ENCODE data around the gene RPRML.
A peak's percentile ranks its signal among the peaks of the same experiment; 100 is the strongest.
"Not testable (repeated sequence)": the region's sequence is repeated elsewhere in the genome, so short reads cannot be mapped to it uniquely, and the experiment has no call there.

Gene RPRML

DNA sequence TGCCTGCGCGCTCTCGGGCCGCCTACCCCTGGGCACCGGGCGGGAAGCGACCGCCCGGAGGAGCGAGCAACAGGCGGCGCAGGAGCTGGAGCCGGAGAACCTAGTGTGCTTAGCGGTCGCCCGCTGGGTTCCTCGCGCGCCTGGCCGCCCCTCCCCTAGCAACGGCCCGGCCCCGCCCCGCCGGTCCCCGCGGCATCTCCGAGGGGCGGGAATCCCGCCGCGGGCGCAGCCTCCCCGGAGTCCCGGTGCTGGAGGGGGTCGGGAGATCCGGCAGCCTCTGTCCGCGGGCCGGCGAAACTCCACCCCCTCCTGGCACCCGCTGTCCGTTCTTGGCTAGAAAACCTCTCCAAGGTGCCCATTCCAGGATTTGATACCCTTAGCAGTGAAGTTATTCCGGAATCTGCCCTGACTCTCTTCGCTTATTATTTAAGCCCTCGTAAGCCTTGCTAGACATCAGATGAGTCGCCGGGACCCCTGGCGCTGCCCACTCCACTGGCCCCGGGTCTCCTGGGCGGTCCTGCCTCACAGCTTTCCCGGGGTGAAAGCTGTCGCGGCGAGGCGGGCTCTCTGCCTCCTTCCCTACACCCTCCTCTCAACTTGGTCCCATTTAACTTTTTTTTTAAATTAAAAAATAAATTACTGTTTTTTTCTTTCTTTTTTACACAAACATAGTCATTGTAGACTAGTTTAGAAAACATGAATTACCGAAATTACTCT, at the start of gene RPRML:
TSS of gene RPRML (minus strand) at position 107 of the 717 bp plus-strand sequence. CDS start 246 bp downstream, outside the sequence.
- DNase-seq = peak; percentile 66

DNA sequence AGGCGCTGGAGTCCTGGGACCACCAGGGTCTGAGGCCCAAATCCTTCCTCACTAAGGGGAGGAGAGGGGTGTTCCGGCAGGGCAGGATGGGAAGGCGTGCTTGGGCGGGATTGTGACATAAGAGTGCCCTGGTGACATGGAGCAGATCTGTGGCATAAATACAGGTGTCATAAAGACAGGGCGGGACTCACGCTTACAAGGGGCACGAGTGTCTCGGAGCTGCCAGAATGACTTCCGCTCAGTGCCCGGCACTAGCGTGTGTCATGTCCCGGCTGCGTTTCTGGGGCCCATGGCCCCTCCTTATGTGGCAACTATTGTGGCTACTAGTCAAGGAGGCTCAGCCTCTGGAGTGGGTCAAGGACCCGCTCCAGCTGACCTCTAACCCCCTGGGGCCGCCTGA, 37.9 kb upstream of the RPRML start:
- not testable (repeated sequence) for DNase-seq

DNA sequence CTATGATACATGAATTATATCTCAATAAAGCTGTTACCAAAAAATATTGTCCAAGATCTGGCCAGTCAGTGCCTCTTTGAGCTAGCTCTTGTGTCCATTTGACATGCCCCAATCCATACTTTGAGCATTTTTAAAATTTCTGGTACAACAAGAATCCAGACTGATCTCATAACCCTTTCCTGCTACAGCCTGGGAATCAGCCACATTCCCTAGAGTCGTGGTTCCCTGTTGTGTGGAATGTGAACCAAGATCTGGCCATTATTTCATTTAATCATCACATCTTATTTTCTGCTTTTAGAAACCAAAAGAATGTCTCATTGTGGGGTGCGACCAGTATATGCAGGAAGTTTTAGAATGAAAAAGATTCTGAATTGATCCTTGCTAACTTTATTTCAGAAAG, 34.3 kb upstream of the RPRML start:
- DNase-seq = no peak

DNA sequence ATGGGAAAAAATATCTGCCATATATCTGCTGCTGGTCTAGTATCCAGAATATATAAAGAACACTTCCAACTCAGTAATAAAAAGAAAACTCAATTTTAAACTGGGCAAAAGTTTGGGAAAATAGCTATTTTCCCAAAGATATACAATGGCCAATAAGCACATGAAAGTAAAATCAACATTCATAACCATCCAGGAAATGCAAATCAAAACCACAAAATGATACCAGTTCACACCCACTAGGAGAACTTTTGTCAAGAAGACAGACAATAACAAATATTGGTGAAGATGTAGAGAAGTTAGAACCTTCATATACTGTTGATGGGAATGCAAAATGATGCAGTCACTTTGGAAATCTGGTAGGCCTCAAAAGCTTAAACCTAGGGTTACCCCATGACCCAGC, 33.4 kb upstream of the RPRML start:
- no peak for DNase-seq

DNA sequence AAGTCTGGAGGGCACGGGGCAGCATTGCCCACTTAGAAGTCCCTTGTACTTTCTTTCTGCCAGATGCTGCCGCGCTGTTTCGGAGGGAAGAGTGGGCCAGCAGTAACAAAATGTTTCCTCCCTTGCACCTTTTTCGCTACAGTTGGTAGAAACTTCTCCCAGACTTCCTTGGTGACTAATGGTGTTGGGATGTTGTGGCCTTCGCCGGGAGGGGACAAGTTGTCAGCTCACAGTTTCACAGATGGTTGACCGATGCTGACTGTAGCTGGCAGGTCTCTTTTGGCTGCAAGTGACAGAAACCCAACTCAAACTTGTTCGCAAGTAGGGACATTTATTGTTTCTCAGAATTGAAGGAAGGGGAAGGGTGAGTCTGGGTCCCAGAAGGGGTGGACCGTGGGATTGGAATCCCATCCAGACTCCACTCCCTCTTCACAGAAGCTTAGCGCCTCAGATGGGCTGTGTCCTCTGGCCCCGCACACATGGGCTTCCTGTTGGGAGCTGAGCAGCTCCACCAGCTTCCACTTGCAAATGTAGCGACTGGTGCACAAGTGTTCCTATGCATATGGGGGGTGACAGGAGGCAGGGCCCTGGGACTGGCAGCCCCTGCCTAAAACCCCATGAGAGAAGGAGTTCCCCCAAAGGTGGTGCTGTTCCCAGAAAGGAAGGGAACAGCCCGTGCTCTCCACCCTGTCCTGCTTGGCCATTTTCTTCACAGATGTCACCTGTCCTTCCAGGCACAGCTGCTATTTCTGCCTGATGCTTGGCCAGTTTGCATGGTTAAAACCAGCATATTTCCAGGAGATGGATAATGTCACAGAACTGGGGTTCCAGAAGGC, 30.9 kb upstream of the RPRML start:
- DNase-seq = no peak

DNA sequence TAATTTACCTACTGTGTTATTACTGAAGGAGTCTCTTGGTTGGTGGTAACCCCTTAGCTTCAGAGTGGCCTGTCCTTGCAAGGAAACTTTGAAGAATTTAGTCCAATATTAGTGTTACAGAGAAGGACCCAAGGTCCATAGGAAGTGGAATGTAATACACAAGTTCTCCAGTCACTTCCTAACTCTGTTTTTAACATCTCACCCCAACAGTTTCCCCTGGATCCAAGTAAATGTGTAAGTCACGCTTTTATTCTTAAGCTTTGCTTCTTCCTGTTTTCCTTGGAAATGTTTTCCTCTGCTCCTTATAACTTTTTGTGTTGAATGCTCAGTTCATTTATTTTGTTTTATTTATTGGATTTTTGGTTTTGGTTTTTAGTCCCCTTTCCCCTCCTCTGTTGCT, 25.9 kb upstream of the RPRML start:
- no peak for DNase-seq

DNA sequence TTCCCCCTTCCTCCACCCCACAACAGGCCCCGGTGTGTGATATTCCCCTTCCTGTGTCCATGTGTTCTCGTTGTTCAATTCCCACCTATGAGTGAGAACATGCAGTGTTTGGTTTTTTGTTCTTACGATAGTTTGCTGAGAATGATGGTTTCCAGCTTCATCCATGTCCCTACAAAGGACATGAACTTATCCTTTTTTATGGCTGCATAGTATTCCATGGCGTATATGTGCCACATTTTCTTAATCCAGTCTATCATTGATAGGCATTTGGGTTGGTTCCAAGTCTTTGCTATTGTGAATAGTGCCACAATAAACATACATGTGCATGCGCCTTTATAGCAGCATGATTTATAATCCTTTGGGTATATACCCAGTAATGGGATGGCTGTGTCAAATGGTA, 24.8 kb upstream of the RPRML start:
- not testable (repeated sequence) for DNase-seq

DNA sequence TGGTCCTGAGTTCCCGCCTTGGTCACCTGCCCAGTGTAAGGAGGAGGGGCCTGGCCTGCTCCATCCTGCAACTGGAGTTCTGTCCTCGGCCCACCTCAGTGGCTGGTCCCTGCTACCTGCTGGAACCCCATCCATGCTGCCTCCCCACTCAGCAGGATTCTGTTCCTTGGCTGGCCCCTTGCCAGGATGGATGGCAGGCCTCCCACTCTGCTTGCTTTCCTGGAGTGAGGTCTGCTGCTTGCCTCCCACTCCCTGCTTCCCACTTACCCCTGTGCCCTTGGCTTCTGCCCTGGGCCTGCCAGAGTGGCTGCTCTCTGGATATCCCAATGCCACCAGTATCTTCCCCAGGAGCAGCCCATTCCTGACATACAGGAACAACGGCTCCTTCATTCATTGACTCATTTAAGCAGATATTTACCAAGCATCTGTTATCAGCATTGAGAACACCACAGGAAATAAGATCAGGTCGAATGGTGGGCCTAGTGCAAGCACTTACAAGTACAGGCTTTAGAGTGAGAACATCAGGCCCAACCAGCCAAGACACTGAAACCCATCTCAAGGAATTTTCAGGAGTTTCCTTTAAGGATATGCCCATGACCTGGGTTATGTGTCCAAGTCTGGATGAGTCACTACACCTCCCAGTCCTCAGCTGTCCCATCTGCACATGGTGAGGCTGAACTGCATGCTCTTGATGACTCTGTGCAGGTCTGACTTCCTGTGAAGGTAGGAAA, 17.0 kb upstream of the RPRML start:
- no peak for DNase-seq

DNA sequence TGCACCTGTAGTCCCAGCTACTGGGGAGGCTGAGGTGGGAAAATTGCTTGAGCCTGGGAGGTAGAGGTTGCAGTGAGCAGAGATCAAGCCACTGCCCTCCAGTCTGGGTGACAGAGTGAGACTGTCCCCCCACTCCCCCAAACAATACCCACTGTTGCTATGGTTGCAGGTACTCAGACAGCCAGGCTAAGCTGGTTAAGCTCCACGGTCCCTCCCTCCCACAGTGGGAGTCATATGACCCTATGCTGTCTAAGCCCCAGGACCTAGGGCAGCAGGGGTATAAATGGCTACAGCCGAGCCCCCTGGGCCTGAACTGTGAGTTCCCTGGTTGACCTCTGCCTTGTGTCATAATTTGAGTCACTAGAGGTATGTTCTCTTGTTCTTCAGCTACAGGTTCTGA, 15.9 kb upstream of the RPRML start:
- no peak for DNase-seq

DNA sequence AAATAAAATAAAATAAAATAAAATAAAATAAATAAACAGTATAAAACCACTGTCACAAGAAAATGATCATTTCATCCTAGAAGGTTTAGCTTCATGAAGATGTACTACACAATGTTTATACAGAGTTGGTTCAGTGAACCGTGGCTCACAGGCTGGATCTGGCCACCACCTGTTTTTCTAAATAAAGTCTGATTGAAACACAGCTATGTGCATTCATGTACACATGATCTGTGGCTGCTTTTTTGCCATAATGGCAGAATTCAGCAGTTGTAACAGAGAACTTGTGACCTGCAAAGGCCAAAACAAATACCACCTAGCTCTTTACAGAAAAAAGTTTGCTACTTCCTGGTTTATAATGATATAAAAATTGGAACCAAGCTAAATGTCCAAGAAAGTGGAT, 12.6 kb upstream of the RPRML start:
- DNase-seq = no peak

DNA sequence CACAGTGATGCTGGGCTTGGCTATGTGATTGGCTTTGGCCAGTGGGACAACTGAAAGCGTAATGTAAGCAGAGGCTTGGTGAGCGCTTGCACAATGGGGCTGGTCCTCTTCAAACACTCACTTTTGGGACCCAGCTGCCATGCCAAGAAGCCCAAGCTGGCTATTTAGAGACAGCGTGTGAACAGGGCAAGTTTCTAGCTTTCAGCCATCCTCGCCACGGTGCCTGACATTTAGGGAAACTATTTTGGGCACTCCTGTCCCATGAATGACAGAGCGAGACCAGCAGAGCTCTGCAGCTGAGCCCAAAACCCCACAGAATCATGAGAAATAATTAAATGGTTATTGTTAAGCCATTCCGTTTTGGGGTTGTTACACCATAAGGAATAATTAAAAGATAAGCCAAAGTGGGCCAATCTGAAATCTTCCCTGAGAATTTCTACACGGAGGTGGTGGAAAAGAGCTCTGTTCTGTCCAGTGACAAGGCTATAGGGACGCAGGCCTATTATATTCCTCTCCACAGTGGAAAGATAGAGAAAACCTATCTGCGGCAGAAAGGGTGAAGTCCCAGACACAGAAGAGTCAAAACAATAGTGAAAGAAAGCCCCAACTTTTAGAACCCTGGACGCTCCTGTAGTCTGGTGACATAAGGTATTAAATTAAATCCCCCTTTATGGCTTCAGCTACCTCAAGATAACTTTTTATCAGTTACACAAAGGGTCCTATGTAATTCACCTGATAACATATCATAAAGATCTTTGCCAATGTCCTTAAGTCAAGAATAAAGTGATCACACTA, 10.8 kb upstream of the RPRML start:
- no peak for DNase-seq

DNA sequence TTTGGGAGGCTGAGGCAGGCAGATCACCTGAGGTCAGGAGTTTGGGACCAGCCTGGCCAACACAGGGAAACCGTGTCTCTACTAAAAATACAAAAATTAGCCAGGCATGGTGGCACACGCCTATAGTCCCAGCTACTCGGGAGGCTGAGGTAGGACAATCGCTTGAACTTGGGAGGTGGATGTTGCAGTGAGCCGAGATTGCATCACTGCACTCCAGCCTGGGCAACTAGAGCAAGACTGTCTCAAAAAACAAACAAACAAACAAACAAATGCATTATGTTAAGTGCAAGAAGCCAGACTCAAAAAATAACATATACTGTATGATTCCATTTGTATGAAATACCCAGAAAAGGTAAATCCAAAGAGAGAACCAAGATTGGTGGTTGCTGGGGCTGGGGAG, 8.9 kb upstream of the RPRML start:
- DNase-seq = not testable (repeated sequence)

DNA sequence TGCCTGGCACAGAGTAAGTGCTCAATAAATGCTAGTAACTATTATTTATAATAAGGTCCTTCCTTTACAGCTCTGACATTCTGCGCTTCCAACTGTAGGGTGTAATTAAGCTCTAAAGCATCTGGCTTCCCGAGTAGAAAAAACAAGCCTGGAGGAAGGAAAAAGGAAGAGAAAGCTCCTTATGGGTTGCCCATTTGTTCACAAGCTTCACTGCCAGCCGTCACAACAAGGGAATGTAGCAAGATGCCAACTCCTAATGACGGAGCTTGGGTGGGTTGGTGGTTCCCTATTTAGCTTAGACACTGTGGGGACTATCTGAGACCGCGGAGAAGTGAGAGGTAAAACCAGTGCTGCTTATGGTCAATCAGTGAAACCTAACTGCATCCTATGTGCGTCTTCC, 7.3 kb upstream of the RPRML start:
- DNase-seq = no peak

DNA sequence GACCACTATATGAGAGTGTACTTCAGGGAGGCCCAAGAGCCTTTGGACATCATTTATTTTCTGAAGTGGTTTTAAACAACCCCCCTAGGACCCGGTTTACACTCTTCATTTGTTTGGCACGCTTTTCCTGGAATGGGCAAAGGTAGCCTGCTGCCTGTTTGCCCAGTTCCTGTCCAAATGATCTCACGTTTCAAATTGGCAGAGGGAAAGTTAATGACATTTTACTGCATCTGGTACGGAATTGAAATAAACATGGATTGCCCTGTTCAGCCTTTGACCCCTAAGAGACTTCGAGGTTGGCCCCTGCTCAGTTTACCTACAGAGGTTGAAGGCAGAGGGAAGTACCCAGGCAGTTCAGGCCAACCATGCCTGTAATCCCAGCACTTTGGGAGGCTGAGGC, 5.8 kb upstream of the RPRML start:
- DNase-seq = peak; percentile 5

DNA sequence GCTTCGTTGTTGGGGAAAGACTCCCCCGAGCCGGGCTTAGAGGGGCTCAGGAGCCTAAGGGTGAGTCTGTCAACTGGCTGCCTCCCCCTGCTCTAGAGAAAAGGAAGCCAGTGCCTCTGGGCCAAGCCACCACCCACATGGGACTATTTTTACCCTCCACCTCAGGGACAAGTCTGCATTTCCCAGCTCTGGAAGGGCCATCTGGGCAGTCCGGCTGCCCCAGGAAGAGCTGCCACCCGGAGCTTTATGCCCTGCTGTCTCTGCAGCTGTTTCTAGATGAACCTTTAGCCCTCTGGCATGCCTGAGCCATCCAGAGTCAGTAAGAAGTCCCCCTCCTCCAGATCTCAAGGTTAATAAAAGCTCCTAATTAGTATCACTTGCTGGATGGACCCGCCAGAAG, 5.3 kb upstream of the RPRML start:
- no peak for DNase-seq

DNA sequence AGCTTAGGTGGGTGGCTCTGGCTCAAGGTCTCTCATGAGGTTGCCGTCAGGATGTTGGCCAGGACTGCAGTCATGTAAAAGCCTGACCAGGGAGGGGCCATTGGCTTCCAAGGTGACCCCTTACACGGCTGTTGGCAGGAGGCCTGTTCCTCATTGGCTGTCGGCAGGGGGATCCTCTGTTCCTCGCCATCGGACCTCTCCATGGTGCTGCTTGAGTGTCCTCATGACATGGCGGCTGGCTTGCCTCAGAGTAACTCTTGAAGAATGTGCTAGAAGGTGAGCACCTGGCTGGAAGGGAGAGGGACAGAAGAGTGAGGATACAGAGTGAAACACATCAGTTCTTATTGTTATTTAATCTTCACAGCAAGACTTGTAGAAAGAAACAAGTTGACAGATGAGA, 4.7 kb upstream of the RPRML start:
- no peak for DNase-seq

DNA sequence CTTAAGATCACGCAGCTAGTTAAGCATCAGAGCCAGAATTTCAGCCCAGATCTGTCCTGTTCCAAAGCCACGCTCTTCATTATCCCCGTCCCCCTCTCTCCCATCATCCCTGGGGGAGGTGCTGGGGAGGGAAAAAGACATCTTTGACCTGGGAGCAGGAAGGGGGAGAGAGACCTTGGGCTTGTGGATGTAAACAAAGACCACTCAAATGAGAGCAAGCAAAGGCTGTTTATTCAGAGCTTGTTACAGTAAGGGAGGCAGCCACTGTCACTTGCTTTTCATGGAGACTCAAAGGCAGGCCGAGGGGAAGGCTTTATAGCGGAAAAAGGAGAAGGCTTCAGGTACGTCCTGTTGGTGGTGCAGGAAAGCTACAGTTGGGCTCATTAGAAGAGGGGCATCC, 3.5 kb upstream of the RPRML start:
- no peak for DNase-seq

DNA sequence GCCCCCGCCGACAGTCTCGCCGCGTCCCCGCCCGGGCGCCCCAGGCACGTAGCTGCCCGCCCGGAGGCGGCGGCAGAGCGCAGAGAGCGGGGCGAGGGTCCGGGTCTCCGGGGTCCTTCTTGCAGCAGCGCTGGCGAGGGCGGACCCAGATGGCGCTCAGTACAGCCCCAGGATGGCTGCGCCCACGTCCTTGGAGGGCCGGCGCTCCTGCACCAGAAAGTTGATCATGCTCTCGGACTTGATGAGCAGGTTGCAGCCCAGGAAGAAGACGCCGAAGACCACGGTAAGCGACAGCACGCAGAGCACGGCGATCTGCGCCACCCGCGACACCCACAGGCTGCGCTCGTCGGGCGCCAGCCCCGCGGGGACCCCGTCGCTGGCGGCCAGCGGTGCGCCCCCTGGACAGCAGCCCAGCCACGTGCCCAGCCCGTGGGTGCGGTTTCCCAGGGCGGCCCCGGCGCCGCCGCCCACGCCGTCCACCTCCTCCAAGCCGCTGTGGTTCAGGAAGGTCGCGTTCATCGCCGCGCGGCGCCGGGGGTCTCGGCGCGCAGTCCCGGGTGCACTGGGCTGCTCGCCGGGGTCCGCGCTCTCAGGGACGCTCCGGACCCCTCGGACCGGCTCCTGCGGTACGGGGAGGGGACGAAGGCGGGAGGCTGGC, 435 bp downstream of the RPRML start:
- no peak for DNase-seq

DNA sequence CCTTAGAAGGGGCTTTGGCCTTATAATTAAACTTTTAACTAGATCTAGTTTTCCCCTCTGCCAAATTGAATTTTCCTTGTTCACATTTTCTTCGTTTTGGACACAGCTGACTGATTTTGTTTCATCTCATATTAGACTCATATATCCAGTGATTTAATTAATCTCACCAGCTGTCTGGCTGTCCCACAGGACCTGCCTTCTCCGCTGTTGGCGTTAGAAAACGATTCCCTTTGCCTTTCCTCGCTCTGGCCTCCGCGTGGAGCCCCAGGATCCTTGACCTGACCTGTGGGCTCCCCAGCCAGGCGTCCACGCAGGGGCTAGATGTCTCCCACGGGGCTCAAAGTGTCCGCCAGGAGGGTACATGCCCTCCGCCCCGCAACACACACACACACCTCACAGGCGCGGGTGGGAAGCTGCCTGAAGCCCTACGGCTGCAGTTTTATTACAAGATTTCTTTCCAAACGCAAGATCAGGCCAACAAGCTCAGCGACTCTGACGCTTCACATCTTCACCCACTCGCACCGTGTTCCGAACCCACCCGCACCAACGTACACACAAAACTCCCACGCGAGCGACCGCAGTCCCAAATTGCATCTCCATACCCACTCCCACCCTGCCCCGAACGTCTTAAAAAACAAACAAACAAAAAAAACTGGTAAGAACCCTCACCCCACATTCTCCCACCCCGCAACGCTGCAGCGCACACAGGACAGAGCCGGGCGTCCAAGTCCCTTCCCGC, 1.1 kb downstream of the RPRML start:
- no peak for DNase-seq

DNA sequence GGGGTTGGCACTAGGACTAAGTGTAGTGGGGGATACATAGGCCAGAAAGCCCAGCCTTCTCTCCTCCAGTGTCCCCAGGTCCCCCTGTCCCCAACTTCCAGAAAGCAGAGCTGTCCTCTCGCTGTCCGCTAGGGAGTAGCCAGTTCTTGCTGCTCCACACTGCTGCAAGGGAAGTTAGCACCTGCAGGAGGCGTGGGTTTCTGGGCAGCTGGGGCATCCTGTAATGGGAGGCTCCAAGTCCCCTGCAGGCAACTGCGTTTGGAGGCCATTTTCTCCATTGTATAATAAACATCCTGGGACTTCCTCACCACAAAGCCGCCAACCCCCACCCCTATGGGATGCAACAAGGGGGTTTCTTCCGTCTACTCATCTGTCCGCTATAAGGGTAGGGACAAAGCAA, 1.7 kb downstream of the RPRML start:
- DNase-seq = peak; percentile 93

DNA sequence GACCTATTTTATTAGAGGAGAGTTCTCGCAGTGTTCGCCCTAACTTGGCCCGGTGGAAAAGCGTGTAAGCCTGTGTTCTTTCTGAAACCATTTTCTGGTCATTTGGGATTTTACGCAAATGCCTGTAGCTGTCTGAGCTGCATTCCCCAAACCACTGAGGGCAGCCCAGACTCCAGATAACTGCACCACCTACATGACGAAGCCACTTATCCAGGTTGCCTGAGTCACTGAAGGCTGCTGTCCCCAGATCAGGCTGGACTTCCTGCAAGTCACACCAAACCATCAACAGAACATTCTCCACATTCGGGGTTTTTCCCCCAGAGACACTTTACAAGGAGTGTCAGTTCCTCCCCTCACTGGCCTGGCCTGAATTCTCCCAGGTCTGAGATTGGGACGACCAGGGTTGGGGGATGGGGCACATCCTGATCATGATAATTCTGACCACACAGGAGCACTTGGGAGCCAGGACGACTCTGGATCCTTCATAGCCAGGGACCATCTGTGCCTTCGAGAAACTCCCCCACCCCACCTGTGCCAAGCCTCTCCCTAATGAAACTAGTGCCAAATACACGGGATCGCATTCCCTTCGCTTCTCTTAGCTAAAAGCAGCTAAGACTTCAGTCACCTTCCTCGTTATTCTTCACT, 2.3 kb downstream of the RPRML start:
- DNase-seq = no peak
